Naive B cell (primary cell): ENCODE measurements around the gene SLC6A19. TPM values are rescaled to one million over a fixed set of nuclear protein-coding genes. Genes with fewer than 3 reads are reported as not detected.
A peak's percentile ranks its signal among the peaks of the same experiment; 100 is the strongest.
"Not testable (repeated sequence)": the region's sequence is repeated elsewhere in the genome, so short reads cannot be mapped to it uniquely, and the experiment has no call there.

Source experiments
- ATAC-seq, 2 donors: fragments of 150-1000 bp; cut with Tn5 transposase; 2 replicates each; pipeline ENCODE4 v1.10.0; 2021; ENCODE audit warnings: low read depth in 2 of 2, mild to moderate bottlenecking in 2 of 2, moderate library complexity in 2 of 2
- DNase-seq: peaks from one replicate; pipeline ENCODE4 v3.0.0; 2022
- H3K27ac Mint-ChIP-seq, 6 donors: one replicate each; pipeline ENCODE4 v1.8.0; 2020 to 2022; ENCODE audit warnings: mild to moderate bottlenecking in 6 of 6, mixed read lengths in 6 of 6, moderate library complexity in 5 of 6, inconsistent platforms in 2 of 6
- H3K27me3 Mint-ChIP-seq, 3 donors: one replicate each; pipeline ENCODE4 v1.8.0; 2021 to 2022; ENCODE audit warnings: mixed read lengths in 3 of 3, mild to moderate bottlenecking in 1 of 3
- H3K36me3 Mint-ChIP-seq, 2 donors: one replicate each; pipeline ENCODE4 v1.8.0; 2020 to 2022; ENCODE audit warnings: mixed read lengths in 2 of 2, inconsistent platforms in 1 of 2, mild to moderate bottlenecking in 1 of 2
- H3K4me1 Mint-ChIP-seq, 3 donors: one replicate each; pipeline ENCODE4 v1.8.0; 2020 to 2022; ENCODE audit warnings: mixed read lengths in 3 of 3, inconsistent platforms in 1 of 3, mild to moderate bottlenecking in 1 of 3, moderate library complexity in 1 of 3
- H3K4me3 Mint-ChIP-seq, 8 donors: one replicate each; pipeline ENCODE4 v1.8.0; 2020 to 2022; ENCODE audit warnings: mild to moderate bottlenecking in 8 of 8, mixed read lengths in 8 of 8, moderate library complexity in 8 of 8, inconsistent platforms in 2 of 8
- H3K9me3 Mint-ChIP-seq, 7 donors: one replicate each; pipeline ENCODE4 v1.8.0; 2020 to 2022; ENCODE audit warnings: mixed read lengths in 7 of 7, mild to moderate bottlenecking in 5 of 7, inconsistent platforms in 2 of 7, moderate library complexity in 1 of 7
- polyA plus RNA-seq, 6 donors: library from polyadenylated mRNA; unstranded; fragments of 300-500 nt; fragmentation: Illumina TruSeq; gene quantifications; one replicate each; pipeline ENCODE4 v1.2.3, GENCODE V29; 2021; ENCODE audit warnings: low read depth in 6 of 6

Gene SLC6A19
- polyA plus RNA-seq, 6 donors from 2014 or later: not detected

- no peak overlapping the region for H3K27ac Mint-ChIP-seq
- peaks cover 0 to 18% (median 7%) of the 10 kb centered on the region in 3 donors for H3K27me3 Mint-ChIP-seq
- no peak overlapping the region for H3K4me3 Mint-ChIP-seq
- H3K9me3 Mint-ChIP-seq: peaks cover 0 to 2% (median 0%) of the 10 kb centered on the region in 7 donors
- no peaks in the 10 kb centered on the region for H3K4me1 Mint-ChIP-seq
- DNase-seq (no peak), ATAC-seq (no peak)
- H3K36me3 Mint-ChIP-seq: no peaks in the 10 kb centered on the region
These were observed 21.4 kb downstream of the SLC6A19 start for GRCh38 chr5:1222621-1223277.

- H3K27me3 Mint-ChIP-seq: peaks cover 0 to 15% (median 10%) of the 10 kb centered on the region in 3 donors
- no peaks in the 10 kb centered on the region for H3K36me3 Mint-ChIP-seq
- no peaks in the 10 kb centered on the region for H3K4me1 Mint-ChIP-seq
- no peak overlapping the region for H3K27ac Mint-ChIP-seq
- peaks cover 0 to 2% (median 0%) of the 10 kb centered on the region in 7 donors for H3K9me3 Mint-ChIP-seq
- H3K4me3 Mint-ChIP-seq: no peak overlapping the region
- ATAC-seq (no peak), DNase-seq (no peak)
These were observed 21.9 kb downstream of the SLC6A19 start for GRCh38 chr5:1223278-1223670.

- Mint-ChIP-seq H3K36me3 (peaks cover 0 to 8% of the 10 kb centered on the region in 2 donors), H3K4me1 (peaks cover under 1 to 7% (median 6%) of the 10 kb centered on the region in 3 donors), H3K4me3 (no peak overlapping the region), H3K27ac (no peak overlapping the region), H3K27me3 (peaks cover 9 to 23% (median 10%) of the 10 kb centered on the region in 3 donors), H3K9me3 (peaks cover 0 to 2% (median 0%) of the 10 kb centered on the region in 7 donors)
- no peak for DNase-seq
- no peak for ATAC-seq
These were observed 23.2 kb downstream of the SLC6A19 start for GRCh38 chr5:1224631-1225030.

- peaks cover 0 to 8% of the 10 kb centered on the region in 2 donors for H3K36me3 Mint-ChIP-seq
- H3K4me3 Mint-ChIP-seq: no peak within 1 kb of the TSS
- H3K9me3 Mint-ChIP-seq: peaks cover 0 to 2% (median 0%) of the 10 kb centered on the region in 7 donors
- DNase-seq (no peak), ATAC-seq (no peak)
- H3K27me3 Mint-ChIP-seq: peaks cover 10 to 27% (median 14%) of the 10 kb centered on the region in 3 donors
- H3K27ac Mint-ChIP-seq: peak within 1 kb of the TSS in 2 of 6 donors; percentile 7 to 44
- peaks cover 4 to 9% (median 6%) of the 10 kb centered on the region in 3 donors for H3K4me1 Mint-ChIP-seq
These were observed 23.7 kb downstream of the SLC6A19 start, which contains the start of gene SLC6A18 for GRCh38 chr5:1225081-1225480. Gene SLC6A18, plus strand, starts transcription at chr5:1225381. Its CDS starts 97 bp downstream, at chr5:1225478.

GRCh38 chr5:1226231-1226630 is 24.8 kb downstream of the SLC6A19 start:
- no peak overlapping the region for H3K4me3 Mint-ChIP-seq
- H3K9me3 Mint-ChIP-seq: peaks cover 0 to 2% (median 0%) of the 10 kb centered on the region in 7 donors
- no peak overlapping the region for H3K27ac Mint-ChIP-seq
- ATAC-seq: no peak
- H3K36me3 Mint-ChIP-seq: peaks cover 0 to 8% of the 10 kb centered on the region in 2 donors
- no peak for DNase-seq
- peaks cover 4 to 9% (median 6%) of the 10 kb centered on the region in 3 donors for H3K4me1 Mint-ChIP-seq
- H3K27me3 Mint-ChIP-seq: peaks cover 10 to 32% (median 20%) of the 10 kb centered on the region in 3 donors

- DNase-seq (no peak), ATAC-seq (no peak)
- Mint-ChIP-seq H3K27ac (peak overlapping the region in 1 of 6 donors; percentile 0), H3K27me3 (peaks cover 10 to 32% (median 20%) of the 10 kb centered on the region in 3 donors), H3K4me3 (peak overlapping the region in 1 of 8 donors; percentile 57), H3K36me3 (peaks cover 0 to 8% of the 10 kb centered on the region in 2 donors), H3K4me1 (peaks cover 4 to 9% (median 6%) of the 10 kb centered on the region in 3 donors), H3K9me3 (peaks cover 0 to 2% (median 0%) of the 10 kb centered on the region in 7 donors)
These were observed 25.6 kb downstream of the SLC6A19 start for GRCh38 chr5:1226839-1227581.

GRCh38 chr5:1227667-1228066 is 26.3 kb downstream of the SLC6A19 start:
- ATAC-seq (no peak), DNase-seq (no peak)
- peaks cover 10 to 32% (median 20%) of the 10 kb centered on the region in 3 donors for H3K27me3 Mint-ChIP-seq
- H3K36me3 Mint-ChIP-seq: peaks cover 0 to 8% of the 10 kb centered on the region in 2 donors
- peaks cover 4 to 9% (median 6%) of the 10 kb centered on the region in 3 donors for H3K4me1 Mint-ChIP-seq
- H3K4me3 Mint-ChIP-seq: no peak overlapping the region
- peak overlapping the region in 1 of 6 donors; percentile 0 for H3K27ac Mint-ChIP-seq
- peaks cover 0 to 2% (median 0%) of the 10 kb centered on the region in 7 donors for H3K9me3 Mint-ChIP-seq

GRCh38 chr5:1228120-1228519 is 26.7 kb downstream of the SLC6A19 start:
- H3K4me3 Mint-ChIP-seq: no peak overlapping the region
- H3K36me3 Mint-ChIP-seq: peaks cover 0 to 8% of the 10 kb centered on the region in 2 donors
- peaks cover 0 to 2% (median 0%) of the 10 kb centered on the region in 7 donors for H3K9me3 Mint-ChIP-seq
- peaks cover 10 to 32% (median 20%) of the 10 kb centered on the region in 3 donors for H3K27me3 Mint-ChIP-seq
- ATAC-seq: no peak
- H3K27ac Mint-ChIP-seq: no peak overlapping the region
- DNase-seq: no peak
- peaks cover 4 to 9% (median 6%) of the 10 kb centered on the region in 3 donors for H3K4me1 Mint-ChIP-seq

GRCh38 chr5:1229023-1229422 is 27.6 kb downstream of the SLC6A19 start:
- not testable (repeated sequence) for H3K4me3 Mint-ChIP-seq, H3K4me1 Mint-ChIP-seq, ATAC-seq, H3K36me3 Mint-ChIP-seq, DNase-seq, H3K9me3 Mint-ChIP-seq
- peaks cover 10 to 32% (median 20%) of the 10 kb centered on the region in 3 donors for H3K27me3 Mint-ChIP-seq
- peak overlapping the region in 2 of 6 donors; percentile 37 to 60 for H3K27ac Mint-ChIP-seq

- Mint-ChIP-seq H3K36me3 (peaks cover 0 to 8% of the 10 kb centered on the region in 2 donors), H3K4me3 (no peak overlapping the region), H3K27ac (no peak overlapping the region), H3K27me3 (peaks cover 10 to 32% (median 20%) of the 10 kb centered on the region in 3 donors), H3K9me3 (peaks cover 0 to 2% (median 0%) of the 10 kb centered on the region in 7 donors), H3K4me1 (peaks cover 4 to 9% (median 6%) of the 10 kb centered on the region in 3 donors)
- no peak for ATAC-seq
- DNase-seq: no peak
These were observed 28.4 kb downstream of the SLC6A19 start for GRCh38 chr5:1229822-1230221.

GRCh38 chr5:1230551-1230950 is 29.2 kb downstream of the SLC6A19 start:
- DNase-seq (no peak), ATAC-seq (no peak)
- Mint-ChIP-seq H3K27ac (no peak overlapping the region), H3K27me3 (peaks cover 10 to 32% (median 20%) of the 10 kb centered on the region in 3 donors), H3K4me1 (peaks cover 4 to 9% (median 6%) of the 10 kb centered on the region in 3 donors), H3K36me3 (peaks cover 0 to 12% of the 10 kb centered on the region in 2 donors), H3K9me3 (peaks cover 0 to 3% (median 1%) of the 10 kb centered on the region in 7 donors), H3K4me3 (no peak overlapping the region)

GRCh38 chr5:1231354-1231905 is 30.0 kb downstream of the SLC6A19 start:
- H3K27me3 Mint-ChIP-seq: peaks cover 10 to 32% (median 20%) of the 10 kb centered on the region in 3 donors
- no peak overlapping the region for H3K27ac Mint-ChIP-seq
- H3K36me3 Mint-ChIP-seq: peaks cover 8 to 21% of the 10 kb centered on the region in 2 donors
- DNase-seq (no peak), ATAC-seq (no peak)
- H3K4me1 Mint-ChIP-seq: peaks cover 4 to 9% (median 6%) of the 10 kb centered on the region in 3 donors
- H3K9me3 Mint-ChIP-seq: peaks cover 5 to 12% (median 9%) of the 10 kb centered on the region in 7 donors
- H3K4me3 Mint-ChIP-seq: no peak overlapping the region

- H3K27ac Mint-ChIP-seq: peak overlapping the region in 1 of 6 donors; percentile 1
- H3K9me3 Mint-ChIP-seq: peaks cover 4 to 15% (median 11%) of the 10 kb centered on the region in 7 donors
- peaks cover 4 to 9% (median 6%) of the 10 kb centered on the region in 3 donors for H3K4me1 Mint-ChIP-seq
- H3K4me3 Mint-ChIP-seq: no peak overlapping the region
- ATAC-seq: no peak
- DNase-seq: no peak
- peaks cover 9 to 21% of the 10 kb centered on the region in 2 donors for H3K36me3 Mint-ChIP-seq
- peaks cover 2 to 25% (median 20%) of the 10 kb centered on the region in 3 donors for H3K27me3 Mint-ChIP-seq
These were observed 31.4 kb downstream of the SLC6A19 start for GRCh38 chr5:1232780-1233179.
